Posterior cingulate gyrus (tissue), 11 donors: ENCODE results near the gene ACSS1.

Source experiments
- DNase-seq, 10 donors: peaks; one replicate each; pipeline versions ENCODE4 v3.0.0 to v3.0.0-alpha.2; 2020 to 2021; ENCODE audit warnings: mixed read lengths in 3 of 10
- intact Hi-C: fragments of 100-400 bp; cut with DNase I; formaldehyde crosslinking; loops from one replicate; pipeline ENCODE4 v1.15.1; 2023

Gene ACSS1

GRCh38 chr20:24987873-24988835, 69.8 kb downstream of the ACSS1 start:
- intact Hi-C loops = no loop called here
- DNase-seq = peak in 3 of 10 donors; percentile 0 to 30 (median 15)

- intact Hi-C loops = no loop called here
- no peak for DNase-seq
Measured at GRCh38 chr20:24987244-24987643, 70.7 kb downstream of the ACSS1 start.

GRCh38 chr20:24986436-24987015, 71.4 kb downstream of the ACSS1 start:
- intact Hi-C loops = no loop called here
- DNase-seq = peak in 2 of 10 donors; percentile 1 to 58

- intact Hi-C loops = no loop called here
Measured at GRCh38 chr20:24985802-24986201, 72.1 kb downstream of the ACSS1 start.

GRCh38 chr20:24984961-24985640, 72.8 kb downstream of the ACSS1 start:
- intact Hi-C loops = no loop called here
- DNase-seq = peak in 1 of 10 donors; percentile 1

More at GRCh38 chr20:24985802-24986201, 72.1 kb downstream of the ACSS1 start:
- DNase-seq = peak in 2 of 10 donors; percentile 1 to 55

- intact Hi-C loops = no loop called here
- DNase-seq = peak in 1 of 10 donors; percentile 0
Measured at GRCh38 chr20:24983896-24984295, 74.0 kb downstream of the ACSS1 start.

GRCh38 chr20:24981790-24982189, 76.1 kb downstream of the ACSS1 start:
- intact Hi-C loops = no loop called here
- peak in 2 of 10 donors; percentile 81 to 89 for DNase-seq

GRCh38 chr20:24981282-24981681, 76.7 kb downstream of the ACSS1 start:
- intact Hi-C loops = no loop called here
- DNase-seq = peak in 1 of 10 donors; percentile 2

- intact Hi-C loops = no loop called here
- peak in 2 of 10 donors; percentile 63 to 81 for DNase-seq
Measured at GRCh38 chr20:24980291-24981053, 77.5 kb downstream of the ACSS1 start.

- peak in 1 of 10 donors; percentile 57 for DNase-seq
- intact Hi-C loops = no loop called here
Measured at GRCh38 chr20:24979036-24979960, 78.6 kb downstream of the ACSS1 start.

GRCh38 chr20:24978513-24978912, 79.4 kb downstream of the ACSS1 start:
- intact Hi-C loops = no loop called here
- peak; percentile 63 to 97 (median 76) for DNase-seq

- DNase-seq = peak in 3 of 10 donors; percentile 42 to 86 (median 59)
- intact Hi-C loops = no loop called here
Measured at GRCh38 chr20:24977797-24978196, 80.1 kb downstream of the ACSS1 start.

GRCh38 chr20:24977336-24977735, 80.6 kb downstream of the ACSS1 start:
- intact Hi-C loops = no loop called here
- DNase-seq = peak in 2 of 10 donors; percentile 35 to 74

- intact Hi-C loops = no loop called here
- DNase-seq = peak in 1 of 10 donors; percentile 55
Measured at GRCh38 chr20:24972341-24972740, 85.6 kb downstream of the ACSS1 start.

GRCh38 chr20:24971376-24972101, 86.4 kb downstream of the ACSS1 start:
- DNase-seq = peak in 1 of 10 donors; percentile 6
- intact Hi-C loops = no loop called here

- intact Hi-C loops = no loop called here
- DNase-seq = peak in 1 of 10 donors; percentile 14
Measured at GRCh38 chr20:24970754-24971153, 87.2 kb downstream of the ACSS1 start.

GRCh38 chr20:24970030-24970553, 87.8 kb downstream of the ACSS1 start:
- DNase-seq = peak in 1 of 10 donors; percentile 32
- intact Hi-C loops = no loop called here
